SHP77 (cell line): ENCODE data around the gene CABP7.

Experiments
- DNase-seq, 2 experiments: peaks; one replicate each; lab custom pipeline; 2025; lab: John Stamatoyannopoulos, UW

CABP7 gene

DNA sequence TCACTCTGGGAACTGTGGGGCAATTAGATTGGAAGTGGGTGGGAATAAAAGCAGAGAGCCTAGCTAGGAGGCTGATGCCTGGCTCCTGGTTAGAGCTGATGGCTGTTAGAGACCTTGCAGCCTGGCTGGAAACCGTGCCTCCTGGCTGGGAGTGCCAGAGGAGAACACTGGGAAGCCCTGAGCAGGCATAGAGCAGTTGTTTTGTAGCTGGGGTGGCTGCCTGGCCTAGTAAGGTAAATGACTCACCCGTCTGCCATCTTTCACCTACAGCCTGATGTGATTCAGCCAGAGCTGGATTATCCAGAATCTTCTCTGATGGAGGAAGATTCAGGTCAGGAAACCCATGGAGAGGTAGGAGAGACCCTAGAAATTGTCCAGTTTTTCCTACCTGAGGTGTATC is 53.4 kb downstream of the CABP7 start:
- DNase-seq, result no peak

GRCh38 chr22:29780220-29780619 is 60.4 kb downstream of the CABP7 start:
- no peak for DNase-seq

DNA sequence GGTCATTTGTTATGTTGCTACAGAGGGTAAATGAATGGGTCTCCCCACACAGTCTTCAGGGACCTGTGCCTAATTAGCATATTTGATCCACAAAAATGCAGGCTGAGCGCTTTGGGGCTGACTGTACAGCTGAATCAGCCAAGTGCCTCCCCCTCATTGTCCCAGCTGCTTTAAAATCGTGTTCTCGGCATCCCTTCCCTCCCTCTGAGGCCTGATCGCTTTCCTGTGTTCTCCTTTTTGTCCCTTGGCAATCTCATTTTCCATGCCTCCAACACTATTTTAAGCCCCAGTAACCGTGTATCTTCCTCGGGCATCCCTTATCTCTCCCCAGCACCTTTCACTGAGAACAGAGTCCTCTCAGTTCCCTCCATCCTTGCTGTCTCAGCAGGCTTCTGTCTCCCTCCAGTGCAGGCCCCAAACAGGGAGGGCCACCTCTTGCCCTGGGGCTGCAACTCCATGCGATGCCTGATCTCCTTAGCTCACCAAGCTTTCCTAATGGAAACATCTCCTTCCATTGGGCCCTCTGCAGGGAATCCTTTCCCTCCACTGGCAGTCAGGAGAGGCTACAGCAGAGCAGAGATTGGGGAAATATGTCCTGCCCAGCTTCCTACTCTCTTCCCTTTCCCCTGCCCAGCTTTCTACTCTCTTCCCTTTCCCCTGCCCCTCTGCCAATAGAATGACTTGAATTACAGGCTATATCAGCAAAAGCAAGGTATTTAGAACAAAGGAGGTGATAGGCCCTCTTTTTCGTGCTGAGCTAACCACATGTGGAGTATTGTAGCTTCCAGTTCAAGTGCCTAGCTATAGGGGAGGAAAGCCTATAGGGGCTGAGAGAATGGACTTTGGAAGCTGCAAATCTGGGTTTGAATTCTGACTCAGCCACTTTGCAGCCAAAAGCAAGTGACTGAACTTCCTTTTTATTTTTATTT is 61.2 kb downstream of the CABP7 start:
- no peak for DNase-seq
